GM18519 (cell line): ENCODE data around the gene VGLL2.

Experiments
- ATAC-seq: cut with Tn5 transposase; IDR thresholded peaks from one replicate; pipeline ENCODE4 v1.9.1; 2021; ENCODE audit warnings: mild to moderate bottlenecking, moderate library complexity; ENCODE audit not compliant: unreplicated experiment, low FRiP score

VGLL2 gene

DNA sequence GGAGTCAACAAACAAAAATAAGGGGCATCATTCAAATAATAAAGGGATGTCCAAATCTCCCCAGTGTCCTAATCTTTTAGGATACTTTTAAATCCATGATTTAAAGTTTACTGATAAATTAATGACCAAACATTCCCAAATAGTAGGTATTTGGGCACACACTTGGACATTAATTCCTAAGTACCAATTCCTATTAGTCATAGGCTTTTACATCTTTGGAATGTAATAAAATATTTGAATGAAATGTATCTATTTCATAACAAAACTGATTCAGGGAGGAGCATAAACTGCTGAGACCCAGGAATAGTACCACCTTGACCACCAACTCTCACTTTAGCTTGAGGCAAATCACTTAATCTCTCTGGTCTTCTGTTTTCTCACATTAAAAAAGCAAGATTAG, 44.3 kb downstream of the VGLL2 start:
- ATAC-seq, result no peak

DNA sequence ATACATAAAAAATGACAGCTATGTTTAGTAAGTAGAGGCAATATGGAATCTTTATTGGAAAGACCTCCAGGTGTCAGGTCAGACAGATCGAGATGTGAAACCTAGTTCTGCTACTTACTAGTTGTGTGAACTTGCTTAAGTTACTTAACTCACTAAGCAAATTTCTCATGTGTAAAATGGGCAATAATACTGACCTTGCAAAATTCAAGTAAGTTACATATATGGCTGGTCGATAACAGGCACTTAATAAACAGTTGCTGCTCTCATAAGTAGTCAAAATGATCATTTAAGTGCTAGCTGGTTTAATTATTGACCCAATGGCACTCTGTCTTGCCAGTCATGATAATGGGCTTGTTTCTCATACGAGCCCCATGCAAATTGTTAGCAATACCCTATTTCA, 46.0 kb downstream of the VGLL2 start:
- no peak for ATAC-seq

GRCh38 chr6:117311726-117312125, 46.4 kb downstream of the VGLL2 start:
- ATAC-seq, result no peak

DNA sequence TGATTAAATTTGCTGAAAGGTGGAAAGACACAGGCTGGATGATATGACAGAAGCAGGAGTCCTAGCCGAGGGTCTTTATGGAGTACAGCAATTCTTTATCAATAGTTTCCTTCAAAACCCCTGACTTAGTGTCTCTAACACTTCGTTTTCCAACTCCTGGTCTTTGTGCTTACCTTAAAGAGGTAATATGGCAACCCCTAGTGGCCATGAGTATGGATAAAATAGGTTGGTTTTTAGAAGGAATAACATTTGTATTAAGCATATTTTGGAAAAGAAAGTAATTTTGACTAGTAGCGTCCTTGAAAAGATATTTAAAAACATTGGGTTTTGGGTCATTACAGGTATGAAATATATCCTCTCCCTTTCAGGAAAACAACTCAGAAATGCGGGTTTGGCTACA, 51.9 kb downstream of the VGLL2 start:
- ATAC-seq, result no peak
